Psoas muscle (tissue), 8 donors: ENCODE data around the gene FSTL5. TPM values are rescaled to one million over a fixed set of nuclear protein-coding genes. Genes with fewer than 3 reads are reported as not detected.

ENCODE experiments used
- ATAC-seq, 4 donors: fragments of 200-7000 bp; cut with Tn5 transposase; one replicate each; pipeline ENCODE4 v1.9.1; 2020; ENCODE audit warnings: moderate library complexity in 3 of 4, mild to moderate bottlenecking in 2 of 4
- DNase-seq, 2 donors: peaks; one replicate each; pipeline ENCODE4 v3.0.0-alpha.2; 2020
- H3K27ac ChIP-seq: fragments of 200-600 bp; one replicate; pipeline ENCODE4 v1.8.0; 2022
- H3K27me3 ChIP-seq, 3 donors: fragments of 200-600 bp in 1 of 3; one replicate each; pipeline versions ENCODE4 v1.6.1 to v1.8.0; 2013 to 2022; ENCODE audit warnings: low read length in 2 of 3, mild to moderate bottlenecking in 2 of 3, moderate library complexity in 1 of 3; ENCODE audit not compliant: insufficient read depth in 3 of 3
- H3K36me3 ChIP-seq, 2 donors: fragments of 200-600 bp in 1 of 2; one replicate each; pipeline versions ENCODE4 v1.6.1 to v1.8.0; 2013 to 2022; ENCODE audit warnings: low read depth in 1 of 2, mild to moderate bottlenecking in 1 of 2, moderate library complexity in 1 of 2; ENCODE audit not compliant: insufficient read depth in 1 of 2
- H3K4me1 ChIP-seq: fragments of 200-600 bp; one replicate; pipeline ENCODE4 v1.8.0; 2022
- H3K4me3 ChIP-seq: fragments of 200-600 bp; one replicate; pipeline ENCODE4 v1.8.0; 2022; ENCODE audit warnings: mild to moderate bottlenecking
- H3K9me3 ChIP-seq: fragments of 200-600 bp; one replicate; pipeline ENCODE4 v1.8.0; 2022
- WGBS, 3 donors: extraction: QIAGEN DNeasy Blood & Tissue Kit; methylation state at CpG; one replicate each; pipeline versions ENCODE4 v1.1.6 to v1.1.7; 2013; 5-methylcytosine and 5-hydroxymethylcytosine counted together
- intact Hi-C, 2 donors: fragments of 100-400 bp; cut with DNase I; formaldehyde crosslinking; loops; one replicate each; pipeline versions ENCODE4 v1.11.0 to v1.14.2; 2022
- polyA plus RNA-seq, 3 donors: library from polyadenylated mRNA; stranded (reverse); fragments of 200-250 nt; gene quantifications; one replicate each; pipeline ENCODE4 v1.2.3, GENCODE V29; 2013
- total RNA-seq, 4 donors: library from RNA; stranded (reverse); fragmentation: NEBNext Ultra II Directional in 2 of 4; extraction: Animal tissue kit (Norgen Biotek cat#: 25700) in 2 of 4; gene quantifications; one replicate each; pipeline versions ENCODE4 v1.2.1 to v1.2.4, GENCODE V29; 2021 to 2023
- TF ChIP-seq, protein P1 (sequence below): fragments of 200-600 bp; IDR thresholded peaks from one replicate; pipeline ENCODE4 v1.8.0; 2022; ENCODE audit warnings: antibody characterized with exemption
- donor health status: healthy with polysubstance abuse.
- donor health status: DM: no; HTN: no; CAD: no; lungs with moderate emphysema.
- donor health status: Bipolar disorder and iron deficiency.
- donor health status: healthy.
- donor health status: DM: yes; HTN: yes; CAD: no.
- donor health status: DM: no; HTN: no; CAD: no.
- donor health status: DM: no; HTN: no; CAD: no.
- donor health status: DM: yes; HTN: yes; CAD: no.

Gene FSTL5
- total and polyA plus RNA-seq, 7 donors = 0.01 TPM; not detected in 4

DNA sequence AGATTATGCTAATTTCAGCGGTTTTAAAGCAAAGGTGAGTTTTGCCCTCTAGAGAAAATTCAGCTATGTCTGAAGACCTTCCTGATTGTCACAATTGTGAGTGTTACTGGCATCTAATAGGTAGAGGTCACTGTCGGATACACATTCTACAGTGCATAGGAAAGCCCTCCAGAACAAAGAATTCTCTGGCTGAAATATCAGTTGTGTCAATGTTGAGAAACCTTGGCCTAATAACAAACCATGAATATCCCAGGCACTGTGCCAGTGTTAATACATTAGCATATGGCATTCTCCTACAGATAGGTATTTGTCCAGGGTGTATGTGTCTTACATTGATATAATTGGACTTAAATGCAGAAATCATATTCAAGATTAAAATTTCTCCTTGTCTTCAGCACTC lies 294.3 kb downstream of the FSTL5 start:
- Histone ChIP-seq H3K4me3 (no peak overlapping the region), H3K27me3 (no peaks in the 10 kb centered on the region), H3K27ac (no peak overlapping the region), H3K9me3 (no peaks in the 10 kb centered on the region), H3K4me1 (no peaks in the 10 kb centered on the region), H3K36me3 (no peaks in the 10 kb centered on the region)
- WGBS, 3 donors = 67 to 72% (median 71%) methylated on average over 2 of the region's 2 CpGs
- DNase-seq (no peak), ATAC-seq (no peak)
- TF ChIP-seq, protein P1, sequence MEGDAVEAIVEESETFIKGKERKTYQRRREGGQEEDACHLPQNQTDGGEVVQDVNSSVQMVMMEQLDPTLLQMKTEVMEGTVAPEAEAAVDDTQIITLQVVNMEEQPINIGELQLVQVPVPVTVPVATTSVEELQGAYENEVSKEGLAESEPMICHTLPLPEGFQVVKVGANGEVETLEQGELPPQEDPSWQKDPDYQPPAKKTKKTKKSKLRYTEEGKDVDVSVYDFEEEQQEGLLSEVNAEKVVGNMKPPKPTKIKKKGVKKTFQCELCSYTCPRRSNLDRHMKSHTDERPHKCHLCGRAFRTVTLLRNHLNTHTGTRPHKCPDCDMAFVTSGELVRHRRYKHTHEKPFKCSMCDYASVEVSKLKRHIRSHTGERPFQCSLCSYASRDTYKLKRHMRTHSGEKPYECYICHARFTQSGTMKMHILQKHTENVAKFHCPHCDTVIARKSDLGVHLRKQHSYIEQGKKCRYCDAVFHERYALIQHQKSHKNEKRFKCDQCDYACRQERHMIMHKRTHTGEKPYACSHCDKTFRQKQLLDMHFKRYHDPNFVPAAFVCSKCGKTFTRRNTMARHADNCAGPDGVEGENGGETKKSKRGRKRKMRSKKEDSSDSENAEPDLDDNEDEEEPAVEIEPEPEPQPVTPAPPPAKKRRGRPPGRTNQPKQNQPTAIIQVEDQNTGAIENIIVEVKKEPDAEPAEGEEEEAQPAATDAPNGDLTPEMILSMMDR = no peak
- intact Hi-C loops = no loop called here

DNA sequence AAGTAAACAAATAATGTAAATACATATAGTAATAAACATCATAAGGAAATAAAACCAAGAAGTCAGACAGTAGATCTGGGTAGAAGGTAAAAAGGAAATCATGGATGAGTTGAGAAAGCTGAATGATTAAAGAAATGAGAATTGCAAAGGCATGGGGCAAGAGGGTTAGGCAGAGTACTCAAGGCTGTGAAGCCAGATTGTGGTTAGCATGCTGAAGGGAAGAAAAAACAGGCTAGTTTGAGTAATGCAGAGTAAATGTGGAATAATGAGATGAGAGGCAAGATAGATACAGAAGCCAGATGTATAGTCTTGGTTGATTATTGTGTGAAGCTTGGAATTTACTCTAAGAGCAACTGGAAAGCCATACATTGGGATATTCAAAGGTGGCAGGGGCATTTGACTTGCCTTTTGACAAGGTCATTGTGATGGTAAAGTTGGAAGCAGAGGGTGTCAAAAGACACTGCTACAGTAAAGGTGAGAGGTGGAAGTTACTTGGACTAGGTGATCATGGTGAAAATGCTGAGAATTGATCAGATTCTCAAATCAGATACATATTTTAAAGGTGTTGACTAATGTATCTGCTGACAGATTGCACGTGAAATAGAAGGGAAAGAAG lies 307.0 kb downstream of the FSTL5 start:
- 76 to 100% (median 79%) methylated on average over 1 of the region's 1 CpG for WGBS, 3 donors
- no peak overlapping the region for H3K4me3 ChIP-seq
- TF ChIP-seq, protein P1 = no peak
- no peak for ATAC-seq
- intact Hi-C loops = no loop called here
- H3K27me3 ChIP-seq = no peaks in the 10 kb centered on the region
- H3K9me3 ChIP-seq = no peaks in the 10 kb centered on the region
- H3K4me1 ChIP-seq = no peaks in the 10 kb centered on the region
- no peak overlapping the region for H3K27ac ChIP-seq
- no peak for DNase-seq
- no peaks in the 10 kb centered on the region for H3K36me3 ChIP-seq

DNA sequence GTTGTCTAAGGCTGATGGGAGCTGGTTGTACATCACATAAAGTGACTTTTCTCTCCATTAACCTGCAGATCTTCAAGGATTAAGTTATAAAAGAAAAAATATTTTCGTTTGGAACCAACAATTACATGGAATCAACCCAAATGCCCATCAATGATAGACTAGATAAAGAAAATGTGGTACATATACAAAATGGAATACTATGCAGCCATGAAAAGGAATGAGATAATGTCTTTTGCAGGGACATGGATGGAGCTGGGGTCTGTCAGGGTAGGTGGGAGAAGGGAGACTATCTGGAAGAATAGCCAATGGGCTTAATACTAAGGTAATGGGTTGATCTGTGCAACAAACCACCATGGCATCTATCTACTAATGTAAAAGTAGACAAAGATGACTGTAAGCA lies 313.2 kb downstream of the FSTL5 start:
- no peak overlapping the region for H3K4me3 ChIP-seq
- TF ChIP-seq, protein P1 = no peak
- whole genome bisulfite sequencing, 3 donors = 30 to 35% (median 32%) methylated on average over 1 of the region's 1 CpG
- no peaks in the 10 kb centered on the region for H3K36me3 ChIP-seq
- no peak overlapping the region for H3K27ac ChIP-seq
- H3K9me3 ChIP-seq = peaks cover 12% of the 10 kb centered on the region
- no peaks in the 10 kb centered on the region for H3K27me3 ChIP-seq
- H3K4me1 ChIP-seq = no peaks in the 10 kb centered on the region
- ATAC-seq (no peak), DNase-seq (no peak)
- intact Hi-C loops = no loop called here

DNA sequence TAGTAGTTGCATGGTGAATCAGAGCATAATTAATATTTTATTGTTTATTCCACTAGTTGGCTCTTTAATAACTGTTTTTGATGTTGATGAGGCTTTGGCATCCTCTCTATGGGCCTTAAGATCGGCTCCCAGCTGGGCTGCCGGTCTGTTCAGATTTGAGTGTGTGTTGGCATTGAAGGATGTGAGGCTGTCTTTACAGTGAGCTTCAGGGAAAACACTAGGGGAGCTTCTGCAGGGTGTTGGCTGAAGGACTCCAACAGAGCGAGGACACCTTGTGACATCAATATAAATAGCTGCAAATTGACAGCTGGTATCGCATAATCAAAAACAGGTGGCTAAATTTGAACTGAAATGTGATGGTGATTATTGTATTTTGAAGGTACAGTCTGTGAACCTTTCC lies 322.0 kb downstream of the FSTL5 start:
- TF ChIP-seq, protein P1 = no peak
- intact Hi-C loops = no loop called here
- Histone ChIP-seq H3K36me3 (no peaks in the 10 kb centered on the region), H3K4me3 (no peak overlapping the region), H3K9me3 (no peaks in the 10 kb centered on the region), H3K4me1 (no peaks in the 10 kb centered on the region), H3K27ac (no peak overlapping the region), H3K27me3 (no peaks in the 10 kb centered on the region)
- WGBS, 3 donors = 62 to 69% (median 66%) methylated on average over 4 of the region's 4 CpGs
- ATAC-seq (no peak), DNase-seq (no peak)

DNA sequence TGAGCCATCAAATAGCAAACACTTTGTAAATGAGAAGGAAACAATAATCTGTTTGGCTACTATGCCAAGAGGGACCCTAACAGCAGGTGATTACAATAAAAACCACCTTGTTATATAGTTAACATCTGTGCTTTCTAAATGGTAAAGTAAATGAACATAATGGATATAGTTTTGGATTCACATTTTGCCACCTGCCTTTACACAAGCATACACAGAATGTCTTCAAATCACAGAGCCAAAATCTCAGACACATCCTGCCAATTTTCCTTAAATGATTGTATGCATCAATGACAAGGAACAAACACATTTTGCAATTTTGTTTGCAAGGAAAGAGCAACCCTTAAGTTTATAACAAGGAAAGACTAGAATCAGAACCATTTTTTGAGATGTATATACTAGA lies 334.2 kb downstream of the FSTL5 start:
- intact Hi-C loops = no loop called here
- no peaks in the 10 kb centered on the region for H3K9me3 ChIP-seq
- no peak for ATAC-seq

More for the DNA sequence above, 334.2 kb downstream of the FSTL5 start:
- Histone ChIP-seq H3K27me3 (no peaks in the 10 kb centered on the region), H3K36me3 (no peaks in the 10 kb centered on the region), H3K4me1 (no peaks in the 10 kb centered on the region), H3K27ac (no peak overlapping the region), H3K4me3 (no peak overlapping the region)
- TF ChIP-seq, protein P1 = no peak
- no peak for DNase-seq
